ENCODE data around the gene NECTIN2.

The NECTIN2 gene

GRCh38 chr19:44930088-44930487 lies 84.0 kb downstream of the NECTIN2 start:
- Histone ChIP-seq H3K4me2 (ENCODE audit: low read length, poor library complexity, severe bottlenecking) (no peak overlapping the region), H2BK120ac (ENCODE audit: low read depth, low read length) (no peak overlapping the region), H3K4me3 (ENCODE audit: insufficient read depth in 1 of 2, low read depth in 1 of 2, low read length in 2 of 2) (no peak overlapping the region), H4K91ac (ENCODE audit: low read length) (no peak overlapping the region), H3K9me3 (ENCODE audit: control insufficient read depth, low read length) (no peaks in the 10 kb centered on the region), H2BK5ac (ENCODE audit: low read depth, low read length, poor library complexity, severe bottlenecking) (no peak overlapping the region), H3K27ac (ENCODE audit: low read length, poor library complexity, severe bottlenecking) (no peak overlapping the region), H3K23ac (ENCODE audit: low read length in 2 of 2) (no peak overlapping the region), H2AFZ (ENCODE audit: low read depth, low read length) (no peak overlapping the region), H2AK5ac (ENCODE audit: low read length, severe bottlenecking) (no peak overlapping the region), H2BK15ac (ENCODE audit: low read depth, poor library complexity, severe bottlenecking) (no peak overlapping the region), H3K27me3 (ENCODE audit: control insufficient read depth in 1 of 2, insufficient read depth in 1 of 2, low read length in 2 of 2) (no peaks in the 10 kb centered on the region), H3K4ac (ENCODE audit: low read depth in 1 of 2, low read length in 2 of 2) (no peak overlapping the region), H2BK12ac (ENCODE audit: low read length in 2 of 2) (no peak overlapping the region), H3K9ac (ENCODE audit: low read length) (no peak overlapping the region), H4K8ac (ENCODE audit: low read length) (no peak overlapping the region), H3K4me1 (ENCODE audit: control insufficient read depth, insufficient read depth, low read depth, low read length) (peaks cover 7% of the 10 kb centered on the region), H3K14ac (ENCODE audit: low read length in 2 of 2) (no peak overlapping the region), H3K79me1 (replicated peaks; ENCODE audit: low read length, poor library complexity, severe bottlenecking) (no peaks in the 10 kb centered on the region), H3K18ac (ENCODE audit: low read depth in 1 of 2, low read length in 2 of 2) (no peak overlapping the region), H3K36me3 (ENCODE audit: control insufficient read depth in 1 of 2, insufficient read depth in 2 of 2, low read depth in 1 of 2, low read length in 2 of 2) (no peaks in the 10 kb centered on the region)
- DNase-seq = no peak
- 91% methylated on average over 7 of the region's 7 CpGs for WGBS

DNA sequence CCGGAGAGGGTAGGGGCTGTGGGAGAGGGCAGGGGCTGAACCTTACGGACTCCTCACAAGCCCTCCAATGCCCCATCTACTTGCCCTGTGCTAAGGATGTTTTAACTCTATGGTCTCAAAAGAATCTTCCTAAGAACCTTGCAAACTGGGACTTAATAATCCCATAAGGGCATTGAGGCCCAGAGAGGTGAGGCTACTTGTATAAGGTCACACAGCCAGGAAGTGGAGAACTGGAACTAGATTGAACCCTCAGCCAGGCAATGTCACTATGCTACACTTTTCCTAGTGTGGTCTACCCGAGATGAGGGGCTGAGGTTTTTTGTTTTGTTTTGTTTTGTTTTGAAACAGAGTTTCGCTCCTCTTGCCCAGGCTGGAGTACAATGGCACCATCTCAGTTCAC lies 85.4 kb downstream of the NECTIN2 start:
- Histone ChIP-seq H3K9me3 (ENCODE audit: control insufficient read depth, low read length) (no peaks in the 10 kb centered on the region), H2AFZ (ENCODE audit: low read depth, low read length) (no peak overlapping the region), H2BK12ac (ENCODE audit: low read length in 2 of 2) (no peak overlapping the region), H3K4me3 (ENCODE audit: insufficient read depth in 1 of 2, low read depth in 1 of 2, low read length in 2 of 2) (no peak overlapping the region), H2AK5ac (ENCODE audit: low read length, severe bottlenecking) (no peak overlapping the region), H4K91ac (ENCODE audit: low read length) (no peak overlapping the region), H2BK15ac (ENCODE audit: low read depth, poor library complexity, severe bottlenecking) (peak overlapping the region; percentile 52), H2BK5ac (ENCODE audit: low read depth, low read length, poor library complexity, severe bottlenecking) (no peak overlapping the region), H3K27ac (ENCODE audit: low read length, poor library complexity, severe bottlenecking) (no peak overlapping the region), H2BK120ac (ENCODE audit: low read depth, low read length) (no peak overlapping the region), H3K18ac (ENCODE audit: low read depth in 1 of 2, low read length in 2 of 2) (no peak overlapping the region), H3K36me3 (ENCODE audit: control insufficient read depth in 1 of 2, insufficient read depth in 2 of 2, low read depth in 1 of 2, low read length in 2 of 2) (no peaks in the 10 kb centered on the region), H3K23ac (ENCODE audit: low read length in 2 of 2) (no peak overlapping the region), H3K4ac (ENCODE audit: low read depth in 1 of 2, low read length in 2 of 2) (no peak overlapping the region), H3K14ac (ENCODE audit: low read length in 2 of 2) (no peak overlapping the region), H4K8ac (ENCODE audit: low read length) (no peak overlapping the region), H3K9ac (ENCODE audit: low read length) (no peak overlapping the region), H3K4me1 (ENCODE audit: control insufficient read depth, insufficient read depth, low read depth, low read length) (peaks cover 6% of the 10 kb centered on the region), H3K79me1 (replicated peaks; ENCODE audit: low read length, poor library complexity, severe bottlenecking) (no peaks in the 10 kb centered on the region), H3K4me2 (ENCODE audit: low read length, poor library complexity, severe bottlenecking) (no peak overlapping the region), H3K27me3 (ENCODE audit: control insufficient read depth in 1 of 2, insufficient read depth in 1 of 2, low read length in 2 of 2) (no peaks in the 10 kb centered on the region)
- WGBS = 89% methylated on average over 4 of the region's 4 CpGs
- DNase-seq = no peak
